HG03558 (cell line): ENCODE results near the gene TYSND1.
"Not testable (repeated sequence)": the region's sequence is repeated elsewhere in the genome, so short reads cannot be mapped to it uniquely, and the experiment has no call there.

ENCODE experiments used
- ATAC-seq: cut with Tn5 transposase; IDR thresholded peaks from one replicate; pipeline ENCODE4 v1.9.1; 2021; ENCODE audit warnings: moderate number of reproducible peaks; ENCODE audit not compliant: unreplicated experiment; ENCODE audit errors: extremely low read depth

Gene TYSND1, protein sequence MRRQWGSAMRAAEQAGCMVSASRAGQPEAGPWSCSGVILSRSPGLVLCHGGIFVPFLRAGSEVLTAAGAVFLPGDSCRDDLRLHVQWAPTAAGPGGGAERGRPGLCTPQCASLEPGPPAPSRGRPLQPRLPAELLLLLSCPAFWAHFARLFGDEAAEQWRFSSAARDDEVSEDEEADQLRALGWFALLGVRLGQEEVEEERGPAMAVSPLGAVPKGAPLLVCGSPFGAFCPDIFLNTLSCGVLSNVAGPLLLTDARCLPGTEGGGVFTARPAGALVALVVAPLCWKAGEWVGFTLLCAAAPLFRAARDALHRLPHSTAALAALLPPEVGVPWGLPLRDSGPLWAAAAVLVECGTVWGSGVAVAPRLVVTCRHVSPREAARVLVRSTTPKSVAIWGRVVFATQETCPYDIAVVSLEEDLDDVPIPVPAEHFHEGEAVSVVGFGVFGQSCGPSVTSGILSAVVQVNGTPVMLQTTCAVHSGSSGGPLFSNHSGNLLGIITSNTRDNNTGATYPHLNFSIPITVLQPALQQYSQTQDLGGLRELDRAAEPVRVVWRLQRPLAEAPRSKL

DNA sequence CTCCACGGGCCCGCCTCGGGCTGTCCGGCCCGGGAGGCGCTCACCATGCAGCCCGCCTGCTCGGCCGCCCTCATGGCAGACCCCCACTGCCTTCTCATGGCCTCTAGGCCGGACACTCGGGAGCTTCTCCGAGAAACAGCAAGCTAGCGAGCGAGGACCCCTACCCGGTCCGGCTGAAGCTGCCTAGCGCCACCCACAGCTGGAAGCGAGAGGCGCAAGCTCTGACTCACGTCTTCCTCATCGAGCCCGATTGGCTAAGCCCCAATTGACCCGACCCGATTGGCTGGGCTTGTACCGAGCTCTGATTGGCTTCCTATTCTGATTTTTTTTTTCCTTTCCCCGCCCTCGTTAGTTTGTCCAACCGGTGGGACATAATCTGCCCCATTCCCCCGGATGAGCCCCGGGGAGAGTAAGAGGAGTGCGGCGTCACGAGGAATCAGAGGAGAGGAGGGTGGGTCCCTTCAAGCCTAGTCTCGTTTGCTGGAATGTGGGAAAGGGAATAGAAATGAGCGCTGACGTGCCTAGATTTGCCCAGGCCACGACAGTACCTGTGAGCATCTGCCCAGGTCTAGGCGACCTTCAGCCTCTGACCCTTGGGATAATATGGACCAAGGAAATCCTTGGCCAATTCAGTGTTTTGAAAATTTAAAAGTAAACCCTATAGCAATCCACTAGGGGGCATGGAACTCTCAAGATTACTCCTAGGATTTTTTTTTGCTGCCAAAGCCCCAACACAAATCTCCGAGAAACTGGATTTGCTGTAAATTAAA, at the start of gene TYSND1:
TSS of gene TYSND1 (minus strand) at position 212 of the 770 bp plus-strand sequence. CDS start at position 98, 114 bp downstream.
- ATAC-seq: peak; percentile 93

DNA sequence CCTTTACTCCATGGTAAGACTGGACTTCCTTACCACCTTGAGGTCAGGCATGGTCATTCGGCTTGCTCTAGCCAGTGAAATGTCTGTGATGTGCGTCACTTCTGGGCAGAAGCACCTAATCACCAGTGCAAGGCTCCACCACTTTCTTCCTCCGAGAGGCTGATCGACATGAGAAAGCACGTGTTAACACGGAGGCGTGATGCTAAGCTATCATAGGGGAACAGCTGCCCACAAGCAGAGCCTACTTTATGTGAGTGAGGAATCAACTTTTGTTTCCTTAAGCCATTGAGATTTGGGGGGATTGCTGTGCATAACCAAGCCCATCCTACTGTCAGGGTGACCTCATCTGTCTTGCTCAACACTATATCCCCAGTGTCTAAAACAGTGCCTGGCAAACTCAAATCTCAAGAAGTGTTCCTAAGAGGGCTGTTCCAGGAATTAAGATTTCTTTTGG, 46.9 kb upstream of the TYSND1 start:
- no peak for ATAC-seq

DNA sequence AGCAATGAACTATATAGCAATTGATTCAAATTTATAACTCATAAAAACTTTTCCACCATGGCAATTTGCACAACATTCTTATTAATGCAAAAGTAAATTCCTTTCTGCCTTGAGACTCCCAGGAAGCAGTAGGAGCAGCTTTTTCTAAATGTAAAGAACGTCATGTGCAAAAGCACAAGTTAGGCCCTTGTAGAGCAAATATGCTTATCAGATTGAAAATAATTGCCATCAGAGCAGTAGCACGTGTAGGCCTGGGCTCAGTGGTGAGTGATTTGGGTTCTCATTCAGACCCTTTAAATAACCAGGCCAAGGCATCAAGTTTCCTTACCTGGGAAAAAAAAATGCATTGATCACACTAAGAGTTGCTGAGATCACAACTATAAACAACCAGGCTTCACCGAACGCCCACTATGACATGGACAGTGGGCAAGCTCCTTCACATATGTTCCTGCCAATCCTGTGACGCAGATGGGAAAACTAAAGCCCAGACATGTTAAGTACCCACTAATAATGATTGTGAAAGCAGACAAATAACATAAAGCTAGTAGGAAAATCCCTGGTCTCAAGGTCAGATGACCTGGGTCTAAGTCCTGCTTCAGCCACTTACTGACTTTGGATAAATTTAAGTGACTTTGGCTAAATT, 45.9 kb upstream of the TYSND1 start:
- no peak for ATAC-seq

DNA sequence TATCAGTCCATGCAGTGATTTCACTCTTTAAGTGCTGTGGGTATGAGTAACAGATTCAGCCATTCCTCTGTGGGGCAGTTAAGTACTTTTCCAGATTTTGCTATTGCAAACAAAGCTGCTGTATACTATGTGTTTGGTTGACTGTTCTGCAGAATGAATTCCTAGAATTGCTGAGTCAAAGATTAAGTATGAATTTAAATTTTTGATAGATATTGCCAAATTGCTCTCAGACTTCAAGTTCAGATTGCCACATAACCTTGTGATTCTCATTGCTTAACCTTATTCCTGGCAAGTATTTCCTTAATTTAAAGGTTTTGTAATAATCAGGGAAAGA, 45.4 kb upstream of the TYSND1 start:
- no peak for ATAC-seq

DNA sequence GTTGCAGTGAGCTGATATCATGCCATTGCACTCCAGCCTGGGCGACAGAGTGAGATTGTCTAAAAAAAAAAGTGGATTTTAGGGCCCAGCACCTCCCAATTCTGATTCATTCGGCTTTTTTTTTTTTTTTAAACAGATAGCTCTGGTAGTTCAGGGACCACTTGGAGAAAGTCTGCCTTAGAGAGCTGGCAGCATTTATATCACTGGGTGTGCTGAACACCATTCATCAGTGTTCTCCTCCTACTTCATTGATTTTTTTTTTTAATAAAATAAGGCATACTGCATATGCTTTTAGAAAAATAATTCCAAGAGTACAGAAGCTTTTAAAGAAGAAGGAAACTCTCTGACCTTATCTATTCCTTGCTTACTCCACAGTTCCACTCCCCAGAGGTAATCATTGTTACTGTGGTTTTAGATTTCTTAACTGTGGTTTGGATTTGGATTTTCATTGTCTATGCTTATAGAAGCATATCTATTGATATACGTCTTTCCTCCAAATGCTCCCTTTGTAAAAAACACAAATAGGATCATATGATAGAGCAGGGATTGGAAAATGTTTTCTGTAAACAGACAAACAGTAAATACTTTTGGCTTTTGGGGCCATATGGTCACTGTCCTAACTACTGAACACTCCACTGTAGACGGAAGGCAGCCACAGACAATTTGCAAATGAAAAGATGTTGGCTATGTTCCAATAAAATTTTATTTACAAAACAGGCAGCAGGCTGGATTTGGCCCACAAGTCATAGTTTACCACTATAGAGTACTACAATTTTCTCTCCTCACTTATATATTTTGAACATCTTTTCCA, 44.9 kb upstream of the TYSND1 start:
- ATAC-seq: no peak

DNA sequence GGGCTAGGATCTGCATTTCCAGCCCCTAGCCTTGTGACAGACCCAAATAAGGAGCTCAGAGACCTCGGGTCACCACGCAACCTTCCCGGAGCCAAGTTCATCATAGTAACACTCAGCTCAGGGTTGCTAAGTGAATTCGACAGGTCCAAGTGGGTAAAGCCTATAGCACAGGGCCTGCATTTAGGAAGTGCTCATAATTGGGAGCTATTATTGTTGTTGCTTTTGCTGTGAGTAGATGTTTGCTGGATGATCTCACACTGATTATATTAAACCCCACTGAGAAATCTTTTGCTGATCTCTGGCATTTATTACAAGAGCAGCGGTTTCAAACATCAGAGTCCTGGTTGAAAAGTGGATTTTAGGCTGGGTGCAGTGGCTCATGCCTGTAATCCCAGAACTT, 44.1 kb upstream of the TYSND1 start:
- ATAC-seq: no peak

DNA sequence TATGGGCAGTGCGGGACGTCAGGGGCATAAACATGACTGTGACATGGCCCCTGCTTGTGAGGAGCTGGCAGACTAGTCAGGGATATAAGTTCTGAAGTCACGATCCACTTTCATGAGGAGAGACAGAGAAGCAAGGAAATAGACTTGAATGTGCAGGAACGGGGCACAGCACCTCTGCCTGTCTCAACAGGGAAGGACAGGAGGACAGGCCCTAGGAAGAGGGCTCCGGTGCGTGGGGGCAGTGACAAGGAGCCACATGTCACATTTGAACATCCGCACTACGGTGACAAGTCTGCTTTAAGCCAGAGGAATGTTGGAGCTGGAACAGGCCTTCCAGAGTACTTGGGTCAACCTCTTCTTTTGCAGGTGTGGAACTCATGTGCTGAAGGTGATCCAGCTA, 43.6 kb upstream of the TYSND1 start:
- no peak for ATAC-seq

DNA sequence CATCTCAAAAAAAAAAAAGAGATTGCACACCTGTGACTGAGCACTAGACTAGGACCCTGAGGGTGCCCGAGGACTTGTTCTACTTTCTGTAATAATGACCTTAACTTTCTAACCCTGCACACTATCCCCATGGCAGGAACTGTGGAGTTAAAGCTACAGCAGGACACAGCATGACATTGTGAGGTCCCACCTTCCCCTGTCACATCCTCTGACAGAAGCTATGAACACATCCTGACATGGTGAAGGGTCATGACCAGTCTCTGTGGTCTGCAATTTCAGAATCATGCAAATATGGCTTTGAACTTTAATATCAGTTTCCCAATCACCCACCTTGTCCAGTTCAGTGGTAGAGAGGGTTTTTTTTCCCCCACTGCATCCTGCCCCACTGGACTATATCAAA, 42.3 kb upstream of the TYSND1 start:
- no peak for ATAC-seq

GRCh38 chr10:70186571-70186970, 40.1 kb upstream of the TYSND1 start:
- no peak for ATAC-seq

DNA sequence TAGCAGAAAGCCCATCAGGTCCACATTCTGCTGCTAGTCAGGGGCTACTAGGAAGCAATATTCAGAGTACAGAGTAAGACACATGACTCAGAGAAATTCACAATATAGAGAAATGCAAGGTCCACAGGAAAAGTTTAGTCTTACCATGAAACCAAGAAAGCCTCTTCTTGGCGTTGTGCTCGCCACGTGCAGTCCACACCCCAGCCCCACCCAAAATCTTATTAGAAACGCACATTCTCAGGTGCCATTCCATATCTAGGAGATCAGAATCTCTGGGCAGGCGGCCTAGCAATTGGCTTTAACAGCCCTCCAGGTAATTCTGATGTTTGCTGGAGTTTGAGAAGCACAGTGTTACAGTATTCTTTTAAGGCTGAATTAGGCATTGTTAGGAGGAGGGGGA, 39.6 kb upstream of the TYSND1 start:
- no peak for ATAC-seq

- ATAC-seq: no peak
Observed at GRCh38 chr10:70183304-70183703, 36.8 kb upstream of the TYSND1 start.

DNA sequence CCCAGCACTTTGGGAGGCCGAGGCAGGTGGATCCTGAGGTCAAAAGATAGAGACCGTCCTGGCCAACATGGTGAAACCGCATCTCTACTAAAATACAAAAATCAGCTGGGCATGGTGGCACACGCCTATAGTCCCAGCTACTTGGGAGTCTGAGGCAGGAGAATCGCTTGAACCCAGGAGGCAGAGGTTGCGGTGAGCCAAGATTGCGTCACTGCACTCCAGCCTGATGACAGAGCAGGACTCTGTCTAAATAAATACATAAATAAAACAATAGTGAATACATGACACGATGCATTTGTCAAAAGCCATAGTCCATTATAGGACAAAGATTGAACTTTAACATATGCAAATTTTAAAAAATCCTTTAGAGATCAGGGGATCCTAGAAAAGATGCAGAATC, 32.7 kb upstream of the TYSND1 start:
- ATAC-seq: not testable (repeated sequence)

DNA sequence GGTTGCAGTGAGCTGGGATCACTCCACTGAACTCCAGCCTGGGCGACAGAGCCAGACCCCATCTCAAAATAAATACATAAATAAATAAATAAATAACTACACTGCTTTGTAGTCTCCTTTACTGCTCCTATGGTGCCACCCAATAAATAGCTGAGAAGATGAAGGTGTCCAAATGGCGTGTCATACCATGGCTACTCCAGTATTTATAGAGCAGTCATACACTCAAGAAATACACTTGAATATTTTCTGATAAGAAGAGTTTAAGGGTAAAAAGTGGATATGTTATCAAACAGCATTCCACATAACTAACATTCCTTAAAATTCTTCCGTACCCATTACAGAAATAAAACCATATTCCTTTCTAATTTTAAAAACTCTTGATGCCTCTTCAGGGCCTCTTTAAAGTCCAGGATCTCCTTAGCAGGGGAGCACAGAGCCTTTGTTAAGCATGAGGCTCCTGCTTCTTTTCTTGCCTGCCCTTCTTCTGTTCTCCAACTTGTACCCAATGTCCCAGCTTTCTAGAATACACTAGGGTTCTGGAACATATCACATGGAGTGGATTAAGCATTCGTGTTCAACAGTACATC, 31.7 kb upstream of the TYSND1 start:
- no peak for ATAC-seq

DNA sequence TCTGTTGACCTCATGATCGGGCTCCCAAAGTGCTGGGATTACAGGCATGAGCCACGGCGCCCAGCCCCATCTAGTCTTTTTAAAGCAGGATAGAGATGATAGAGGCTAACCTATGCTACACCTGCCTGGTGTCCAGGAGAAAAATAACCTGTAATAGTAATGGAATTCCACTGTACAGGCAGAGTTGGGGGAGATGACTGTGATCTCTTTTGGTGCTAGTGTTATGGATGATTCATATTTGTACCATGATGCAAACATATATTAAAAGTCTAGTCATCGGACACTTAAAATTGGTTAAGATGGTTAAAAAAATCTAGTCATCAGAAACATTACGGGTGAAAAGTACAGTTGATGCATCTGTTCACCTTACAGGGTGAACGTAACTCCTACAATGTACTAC, 29.9 kb upstream of the TYSND1 start:
- no peak for ATAC-seq

DNA sequence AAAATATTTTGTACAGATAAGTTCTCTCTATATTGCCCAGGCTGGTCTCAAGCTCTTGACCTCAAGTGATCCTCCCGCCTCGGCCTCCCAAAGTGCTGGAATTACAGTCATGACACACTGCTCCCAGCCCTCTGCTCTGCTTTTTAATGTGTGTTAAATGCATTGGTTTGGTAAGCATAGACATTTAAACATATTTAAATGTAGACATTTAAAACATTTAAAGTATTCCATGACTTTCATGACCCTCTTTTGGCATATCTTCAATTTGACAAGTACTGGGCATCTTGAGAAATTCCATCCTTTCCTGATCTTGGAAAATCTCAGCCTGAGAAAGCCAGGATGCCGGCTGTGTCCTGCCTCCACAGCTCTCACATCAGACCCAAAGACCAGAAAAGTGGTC, 29.0 kb upstream of the TYSND1 start:
- no peak for ATAC-seq

GRCh38 chr10:70174058-70174741, 27.7 kb upstream of the TYSND1 start:
- no peak for ATAC-seq

GRCh38 chr10:70169649-70170364, 23.3 kb upstream of the TYSND1 start:
- no peak for ATAC-seq

GRCh38 chr10:70169011-70169410, 22.5 kb upstream of the TYSND1 start:
- ATAC-seq: no peak
